H1 (cell line): Measurements from ENCODE around the gene AP3D1. TPM values are rescaled to one million over a fixed set of nuclear protein-coding genes. Genes with fewer than 3 reads are reported as not detected.

Experiments used
- CTCF ChIA-PET: fragments of 300-600 bp; sonication (Branson Sonifier 250); formaldehyde crosslinking; loops from one replicate; lab custom pipeline; 2021; ENCODE audit not compliant: partially characterized antibody; lab: Charles Lee
- POLR2A ChIA-PET: fragments of 300-600 bp; sonication (Branson Sonifier 250); formaldehyde crosslinking; loops from one replicate; lab custom pipeline; 2021; ENCODE audit warnings: inconsistent platforms; ENCODE audit not compliant: partially characterized antibody; lab: Charles Lee
- DNase-seq, 2 experiments: peaks; one replicate each; pipeline versions ENCODE4 v3.0.0 to v3.0.0-alpha.2; 2010 to 2022; ENCODE audit warnings: low spot score in 2 of 2, low read depth in 1 of 2, mixed read lengths in 1 of 2
- FAIRE-seq: peaks from 2 replicates; lab custom pipeline; 2011; peaks lifted over from hg19 to GRCh38; lab: Jason Lieb, UNC
- H2AFZ ChIP-seq: 2 replicates; pipeline ENCODE4 v1.8.1; 2012; ENCODE audit warnings: low read length, inconsistent platforms
- H2AK5ac ChIP-seq: 2 replicates; pipeline ENCODE4 v1.6.1; 2013; ENCODE audit warnings: low read depth, low read length
- H2BK120ac ChIP-seq: replicated peaks from 2 replicates; pipeline ENCODE3; 2013; ENCODE audit warnings: low read depth, low read length, inconsistent platforms
- H2BK12ac ChIP-seq: 2 replicates; pipeline ENCODE4 v1.6.1; 2013; ENCODE audit warnings: low read depth, low read length
- H2BK15ac ChIP-seq: 2 replicates; pipeline ENCODE4 v1.6.1; 2013; ENCODE audit warnings: low read length
- H2BK20ac ChIP-seq: 2 replicates; pipeline ENCODE4 v1.6.1; 2013; ENCODE audit warnings: low read length
- H2BK5ac ChIP-seq: 2 replicates; pipeline ENCODE4 v1.6.1; 2013; ENCODE audit warnings: low read depth, low read length
- H3K14ac ChIP-seq: 2 replicates; pipeline ENCODE4 v1.6.1; 2013; ENCODE audit warnings: inconsistent platforms; ENCODE audit not compliant: insufficient read length
- H3K18ac ChIP-seq: 2 replicates; pipeline ENCODE4 v1.6.1; 2013; ENCODE audit warnings: low read length; ENCODE audit errors: extremely low read depth
- H3K23ac ChIP-seq: 2 replicates; pipeline ENCODE4 v1.6.1; 2013; ENCODE audit warnings: inconsistent platforms; ENCODE audit not compliant: insufficient read length
- H3K23me2 ChIP-seq: 2 replicates; pipeline ENCODE4 v1.6.1; 2013; ENCODE audit warnings: low read depth, low read length
- H3K27ac ChIP-seq: 2 replicates; pipeline ENCODE4 v1.6.1; 2011; ENCODE audit warnings: low read depth, low read length, inconsistent platforms
- H3K27me3 ChIP-seq, 4 experiments: replicated peaks in 1 of 4; 1 replicate in 1 of 4; 2 replicates in 3 of 4; pipeline versions ENCODE4 v1.6.1 to v1.8.1; 2011 to 2013; ENCODE audit warnings: low read length in 3 of 4, mild to moderate bottlenecking in 3 of 4, inconsistent platforms in 2 of 4, mixed read lengths in 2 of 4, moderate library complexity in 1 of 4; ENCODE audit not compliant: control insufficient read depth in 3 of 4, insufficient read depth in 3 of 4; ENCODE audit errors: extremely low read depth in 1 of 4
- H3K36me3 ChIP-seq, 4 experiments: 2 replicates each; pipeline versions ENCODE4 v1.6.1 to v1.8.1; 2011 to 2013; ENCODE audit warnings: mild to moderate bottlenecking in 4 of 4, low read length in 3 of 4, moderate library complexity in 2 of 4, control low read depth in 1 of 4, inconsistent platforms in 1 of 4; ENCODE audit not compliant: insufficient read depth in 4 of 4, control insufficient read depth in 2 of 4
- H3K4ac ChIP-seq: replicated peaks from 2 replicates; pipeline ENCODE3; 2013; ENCODE audit warnings: low read length, low read depth, mixed read lengths, inconsistent platforms; ENCODE audit not compliant: insufficient read length
- H3K4me1 ChIP-seq, 4 experiments: replicated peaks in 1 of 4; 1 replicate in 1 of 4; 2 replicates in 3 of 4; pipeline versions ENCODE4 v1.6.1 to v1.8.1; 2011 to 2013; ENCODE audit warnings: low read length in 3 of 4, inconsistent platforms in 2 of 4, mixed read lengths in 1 of 4; ENCODE audit not compliant: insufficient read depth in 4 of 4, control insufficient read depth in 3 of 4
- H3K4me2 ChIP-seq, 2 experiments: 2 replicates each; pipeline versions ENCODE4 v1.6.1 to v1.8.1; 2011 to 2013; ENCODE audit warnings: low read depth in 2 of 2, low read length in 2 of 2, control low read depth in 1 of 2, inconsistent platforms in 1 of 2, mild to moderate bottlenecking in 1 of 2; ENCODE audit not compliant: insufficient read depth in 1 of 2
- H3K4me3 ChIP-seq, 4 experiments: fragments of 200-600, 300-600 bp in 1 of 4; sonication (generic), shearing (Covaris generic), sonication (Bioruptor Twin) in 1 of 4; 2 replicates each; pipeline versions ENCODE4 v1.5.1 to v1.8.1; 2011 to 2016; ENCODE audit warnings: low read length in 4 of 4, low read depth in 3 of 4, control low read depth in 2 of 4, inconsistent platforms in 2 of 4, mild to moderate bottlenecking in 2 of 4, mixed read lengths in 1 of 4, moderate library complexity in 1 of 4; ENCODE audit not compliant: insufficient read depth in 2 of 4; ENCODE audit errors: extremely low read depth in 1 of 4
- H3K56ac ChIP-seq: replicated peaks from 2 replicates; pipeline ENCODE3; 2013; ENCODE audit warnings: low read depth, mild to moderate bottlenecking, mixed read lengths, low read length, inconsistent platforms; ENCODE audit not compliant: insufficient read length
- H3K79me1 ChIP-seq: 2 replicates; pipeline ENCODE4 v1.6.1; 2013; ENCODE audit warnings: low read depth, low read length, control low read depth
- H3K79me2 ChIP-seq, 2 experiments: 2 replicates each; pipeline versions ENCODE4 v1.6.1 to v1.8.1; 2012 to 2013; ENCODE audit warnings: low read length in 2 of 2, mild to moderate bottlenecking in 2 of 2, inconsistent platforms in 1 of 2; ENCODE audit not compliant: insufficient read depth in 2 of 2, control insufficient read depth in 1 of 2
- H3K9ac ChIP-seq, 4 experiments: replicated peaks in 1 of 4; 1 replicate in 1 of 4; 2 replicates in 3 of 4; pipeline versions ENCODE4 v1.6.1 to v1.8.1; 2011 to 2013; ENCODE audit warnings: low read depth in 3 of 4, low read length in 3 of 4, control low read depth in 2 of 4, mild to moderate bottlenecking in 2 of 4, moderate library complexity in 2 of 4, inconsistent platforms in 1 of 4; ENCODE audit errors: extremely low read depth in 1 of 4
- H3K9me3 ChIP-seq, 2 experiments: 2 replicates each; pipeline versions ENCODE4 v1.6.1 to v1.8.1; 2012 to 2013; ENCODE audit warnings: mild to moderate bottlenecking in 2 of 2, moderate library complexity in 2 of 2, control low read depth in 1 of 2, inconsistent platforms in 1 of 2, low read depth in 1 of 2, low read length in 1 of 2, mixed read lengths in 1 of 2; ENCODE audit not compliant: insufficient read depth in 2 of 2
- H4K20me1 ChIP-seq, 2 experiments: replicated peaks in 1 of 2; 2 replicates each; pipeline versions ENCODE3 to v1.8.1; 2011 to 2013; ENCODE audit warnings: inconsistent platforms in 2 of 2, low read length in 2 of 2, mild to moderate bottlenecking in 1 of 2; ENCODE audit not compliant: insufficient read depth in 2 of 2, control insufficient read depth in 1 of 2
- H4K5ac ChIP-seq: 2 replicates; pipeline ENCODE4 v1.6.1; 2013; ENCODE audit warnings: low read length, low read depth, mixed read lengths, inconsistent platforms; ENCODE audit not compliant: insufficient read length
- H4K8ac ChIP-seq: 2 replicates; pipeline ENCODE4 v1.8.0; 2013; ENCODE audit warnings: mild to moderate bottlenecking, moderate library complexity, low read length, inconsistent platforms; ENCODE audit not compliant: insufficient read depth; ENCODE audit errors: extremely low read depth
- H4K91ac ChIP-seq: replicated peaks from 2 replicates; pipeline ENCODE3; 2013; ENCODE audit warnings: low read length, mixed read lengths, inconsistent platforms; ENCODE audit not compliant: insufficient read length
- KDM1A ChIP-seq: fragments of 200-600, 300-600 bp; sonication (generic); IDR thresholded peaks from 2 replicates; pipeline ENCODE4 v1.7.1; 2016; ENCODE audit warnings: mild to moderate bottlenecking, low read length, borderline replicate concordance
- TAF7 ChIP-seq: optimal IDR thresholded peaks from 2 replicates; pipeline ENCODE3; 2011; ENCODE audit warnings: low read depth, mild to moderate bottlenecking, inconsistent platforms, low read length, moderate library complexity, borderline replicate concordance
- WGBS, 2 experiments: shearing (Covaris generic) in 1 of 2; methylation state at CpG; one replicate each; pipeline versions ENCODE4 v1.1.6 to v1.1.7; 2013 to 2015; ENCODE audit warnings: low lambda C conversion rate in 2 of 2, mixed read lengths in 2 of 2, inconsistent platforms in 1 of 2, low coverage in 1 of 2, missing lambda C conversion rate in 1 of 2; ENCODE audit not compliant: insufficient replicate concordance in 2 of 2, insufficient coverage in 1 of 2, insufficient read length in 1 of 2; ENCODE audit errors: extremely low coverage in 1 of 2, missing lambda C conversion rate in 1 of 2; 5-methylcytosine and 5-hydroxymethylcytosine counted together
- polyA plus RNA-seq, 7 experiments: library from polyadenylated mRNA; depleted of rRNA in 3 of 7; stranded (reverse) in 5 of 7; unstranded in 2 of 7; fragments of >200 nt in 5 of 7; fragments of 200-250 nt in 2 of 7; gene quantifications; 1 replicate in 5 of 7; 2 replicates in 1 of 7; 4 replicates in 1 of 7; pipeline versions ENCODE4 v1.2.1 to v1.2.3, GENCODE V29; 2011 to 2013; ENCODE audit warnings: missing spikeins in 2 of 7, mixed read lengths in 2 of 7
- total RNA-seq: library from RNA; stranded (reverse); fragmentation: NEBNext Ultra II Directional; extraction: Animal tissue kit (Norgen Biotek cat#: 25700); gene quantifications from 2 replicates; pipeline ENCODE4 v1.2.1, GENCODE V29; 2021

The AP3D1 gene
- total and polyA plus RNA-seq, 2 of the 8 experiments (the other 6 are each of a cell fraction or from before 2014, with no cell fraction given) = 161 to 174 TPM

GRCh38 chr19:2051773-2052704 lies 99.3 kb downstream of the AP3D1 start:
- DNase-seq (no peak), FAIRE-seq (no peak)
- Histone ChIP-seq H3K27me3 (no peaks in the 10 kb centered on the region), H3K9ac (peak overlapping the region in 2 of 4 experiments; percentile 58 to 63; a peak in 3 of 7 replicates), H3K27ac (peak overlapping the region; percentile 64; the same call in 1 of the 2 replicates), H3K23me2 (peaks cover 4% of the 10 kb centered on the region; the same call in 1 of the 2 replicates), H2AK5ac (0 out of 2 replicates have a peak overlapping the region, but pooled peaks have one; percentile 65), H3K18ac (no peak overlapping the region; the same call in 1 of the 2 replicates), H3K4me3 (peak overlapping the region in 1 of 4 experiments; percentile 54; a peak in 2 of 8 replicates), H2AFZ (peak overlapping the region; percentile 59; the same call in 1 of the 2 replicates), H2BK12ac (peak overlapping the region; percentile 75; the same call in 1 of the 2 replicates), H4K91ac (peak overlapping the region; percentile 54), H2BK5ac (peak overlapping the region; percentile 29), H3K56ac (no peak overlapping the region), H3K36me3 (no peaks in the 10 kb centered on the region; a peak in 1 of 8 replicates), H4K20me1 (peaks cover 20 to 28% of the 10 kb centered on the region in 2 experiments), H4K8ac (peak overlapping the region; percentile 86), H4K5ac (peak overlapping the region; percentile 10), H3K4me2 (peak overlapping the region in 1 of 2 experiments; percentile 81; a peak in 2 of 4 replicates), H2BK15ac (0 out of 2 replicates have a peak overlapping the region, but pooled peaks have one; percentile 88), H3K9me3 (no peaks in the 10 kb centered on the region), H2BK120ac (no peak overlapping the region), H3K4ac (peak overlapping the region; percentile 19), H3K79me2 (peaks cover 9 to 27% of the 10 kb centered on the region in 2 experiments; a peak in 2 of 4 replicates), H3K23ac (no peak overlapping the region), H3K14ac (no peak overlapping the region), H3K4me1 (peaks cover 0 to 18% (median 14%) of the 10 kb centered on the region in 4 experiments; a peak in 5 of 7 replicates), H3K79me1 (peaks cover 16% of the 10 kb centered on the region), H2BK20ac (no peak overlapping the region)
- peak; percentile 30; the same call in 1 of the 2 replicates for TF ChIP-seq KDM1A
- TF ChIP-seq TAF7 = no peak
- WGBS, 2 experiments = 88% methylated on average over 17 of the region's 18 CpGs; no CpG with 5 or more reads in 1 of the 2 experiments
- CTCF ChIA-PET = interaction anchor here (0.8 to 2.9 kb wide), 15 partner anchors 8 to 106 kb away, joined by 3 to 17 read pairs (median 4); partner anchors contain the start of gene MOB3A
- POLR2A ChIA-PET = interaction anchor here (0.7 to 22.2 kb wide), 35 partner anchors 8 to 344 kb away, joined by 3 to 524 read pairs (median 4); partner anchors contain the start of gene MOB3A
